ENCODE data around the gene C12orf50. TPM values are rescaled to one million over a fixed set of nuclear protein-coding genes. Genes with fewer than 3 reads are reported as not detected.

The C12orf50 gene, protein sequence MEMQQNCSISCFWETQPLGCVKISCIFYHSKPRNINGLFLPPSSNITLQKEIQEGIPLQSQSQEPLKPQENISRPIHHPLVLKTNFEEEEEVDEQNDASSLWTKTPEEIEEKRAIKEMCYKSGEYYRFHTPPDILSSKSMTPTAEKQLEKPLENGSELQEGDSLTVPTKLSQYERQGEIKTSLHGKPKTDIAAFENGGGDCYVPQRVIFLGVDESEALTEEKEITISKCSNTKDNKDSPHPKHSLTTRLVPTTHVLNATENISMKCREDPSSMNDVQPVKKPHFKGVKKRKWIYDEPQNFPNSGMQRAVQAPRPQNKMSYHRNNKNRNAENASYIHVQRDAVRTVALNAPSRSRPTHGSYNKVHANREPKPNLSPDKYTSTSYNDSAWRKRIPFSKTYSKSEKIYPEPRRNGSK
- total RNA-seq = under 1 TPM in 1 of 2 donors, not detected in 1; under 0.01 TPM

DNA sequence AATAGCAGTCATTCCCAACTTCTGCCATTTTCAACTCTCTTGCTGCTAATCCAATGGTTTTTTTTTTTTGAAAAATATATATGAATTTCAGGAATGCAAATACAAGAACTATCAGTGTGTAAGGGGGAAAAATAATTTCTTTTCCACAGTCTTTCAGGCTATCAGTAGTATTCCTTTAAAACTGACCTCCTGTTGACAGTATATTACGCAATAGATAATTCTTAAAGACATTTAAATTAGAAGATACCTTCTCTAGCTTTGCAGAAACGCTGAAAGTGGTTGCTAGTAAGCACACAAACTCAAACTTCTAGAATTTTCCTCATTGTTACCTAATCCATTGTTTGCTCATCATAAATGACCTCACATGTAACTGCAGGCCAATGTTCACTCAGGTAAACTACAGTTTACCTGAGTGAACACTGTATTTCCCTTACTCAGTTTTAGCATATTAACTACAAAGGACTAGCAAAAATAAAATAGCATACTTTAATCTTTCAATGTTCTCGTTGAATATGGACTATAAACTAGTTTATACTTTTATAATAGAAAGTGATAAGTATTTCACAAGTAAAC is at the start of gene C12orf50:
C12orf50 (minus strand) TSS at position 309 of the 573 bp plus-strand sequence. CDS start 2,439 bp downstream, outside the sequence.

Small RNA genes within 50 kb of the gene (small RNA-seq; reads per million reads assigned to genes)
- 0 reads per million in 2 donors for gene RNA5SP364

Other genes starting within 250 kb of the C12orf50 start
- gene CEP290, start 112.7 kb upstream of the C12orf50 start, total RNA-seq = 10 to 100 TPM; 11.4 to 12.0 TPM
- gene TMTC3, start 112.9 kb upstream of the C12orf50 start, total RNA-seq = 10 to 100 TPM; 20.3 to 25.1 TPM